ENCODE data around the gene CCNB1. TPM values are rescaled to one million over a fixed set of nuclear protein-coding genes. Genes with fewer than 3 reads are reported as not detected.

The CCNB1 gene
- polyA plus RNA-seq, 2 donors = 28.1 to 59.1 TPM

- no peaks in the 10 kb centered on the region for H3K27me3 ChIP-seq (ENCODE audit: control insufficient read depth in 1 of 2, insufficient read depth in 2 of 2, low read length in 2 of 2)
- H3K36me3 ChIP-seq (ENCODE audit: control insufficient read depth in 2 of 2, insufficient read depth in 2 of 2, low read length in 1 of 2) = no peaks in the 10 kb centered on the region
- no peaks in the 10 kb centered on the region for H3K4me1 ChIP-seq (ENCODE audit: control insufficient read depth in 2 of 2, insufficient read depth in 2 of 2, low read length in 1 of 2)
- no peaks in the 10 kb centered on the region for H3K9me3 ChIP-seq (ENCODE audit: control insufficient read depth in 2 of 2, insufficient read depth in 1 of 2, low read depth in 1 of 2, low read length in 1 of 2)
- WGBS, 2 donors = 93 to 95% methylated on average over 8 of the region's 8 CpGs
- no peak overlapping the region for H3K4me3 ChIP-seq (ENCODE audit: low read depth in 1 of 2, low read length in 2 of 2)
- H3K27ac ChIP-seq (ENCODE audit: low read depth in 2 of 2, low read length in 1 of 2) = no peak overlapping the region
These were observed 57.6 kb downstream of the CCNB1 start for GRCh38 chr5:69224520-69224919.

GRCh38 chr5:69225860-69226259 is 58.9 kb downstream of the CCNB1 start:
- H3K36me3 ChIP-seq (ENCODE audit: control insufficient read depth in 2 of 2, insufficient read depth in 2 of 2, low read length in 1 of 2) = no peaks in the 10 kb centered on the region

More at GRCh38 chr5:69225860-69226259, 58.9 kb downstream of the CCNB1 start:
- H3K9me3 ChIP-seq (ENCODE audit: control insufficient read depth in 2 of 2, insufficient read depth in 1 of 2, low read depth in 1 of 2, low read length in 1 of 2) = no peaks in the 10 kb centered on the region
- 81 to 95% methylated on average over 4 of the region's 4 CpGs for WGBS, 2 donors
- no peaks in the 10 kb centered on the region for H3K27me3 ChIP-seq (ENCODE audit: control insufficient read depth in 1 of 2, insufficient read depth in 2 of 2, low read length in 2 of 2)
- H3K4me1 ChIP-seq (ENCODE audit: control insufficient read depth in 2 of 2, insufficient read depth in 2 of 2, low read length in 1 of 2) = no peaks in the 10 kb centered on the region
- H3K4me3 ChIP-seq (ENCODE audit: low read depth in 1 of 2, low read length in 2 of 2) = no peak overlapping the region
- H3K27ac ChIP-seq (ENCODE audit: low read depth in 2 of 2, low read length in 1 of 2) = no peak overlapping the region

Other genes with a start within 250 kb of the CCNB1 start
- 10 to 100 TPM; 18.2 to 20.2 TPM for gene SLC30A5, start 73.1 kb upstream of the CCNB1 start, polyA plus RNA-seq
- gene CENPH, start 22.4 kb downstream of the CCNB1 start, polyA plus RNA-seq = 1 to 10 TPM; 7.2 to 8.4 TPM
- 10 to 100 TPM; 37.4 to 52.5 TPM for gene CDK7, start 67.7 kb downstream of the CCNB1 start, polyA plus RNA-seq
- gene CCDC125, start 165.7 kb downstream of the CCNB1 start, polyA plus RNA-seq = 1 to 10 TPM; 2.7 to 4.5 TPM
- 10 to 100 TPM; 27.8 to 43.2 TPM for gene AK6, start 202.4 kb downstream of the CCNB1 start, polyA plus RNA-seq
- 10 to 100 TPM; 44.3 to 44.6 TPM for gene TAF9, start 202.4 kb downstream of the CCNB1 start, polyA plus RNA-seq
- gene RAD17, start 202.7 kb downstream of the CCNB1 start, polyA plus RNA-seq = 1 to 10 TPM; 6.2 to 7.5 TPM
- 1 to 10 TPM; 4.7 to 5.0 TPM for gene MARVELD2, start 248.0 kb downstream of the CCNB1 start, polyA plus RNA-seq

Data from esophagus (tissue), 2 donors.